AG04450 (cell line): ENCODE data around the gene GOLGA6L7. TPM values are rescaled to one million over a fixed set of nuclear protein-coding genes. Genes with fewer than 3 reads are reported as not detected.
"Not testable (repeated sequence)": the region's sequence is repeated elsewhere in the genome, so short reads cannot be mapped to it uniquely, and the experiment has no call there.

Experiments used
- CTCF ChIA-PET: fragments of 300-600, 350-600 bp; formaldehyde crosslinking; extraction: SDS; loops from one replicate; lab custom pipeline; 2022; ENCODE audit warnings: antibody characterized with exemption, inconsistent platforms; lab: Charles Lee
- POLR2A ChIA-PET: fragments of 350-600 bp; formaldehyde crosslinking; extraction: SDS; loops from one replicate; lab custom pipeline; 2021; ENCODE audit warnings: antibody characterized with exemption, inconsistent platforms; lab: Yijun Ruan, JAX
- DNase-seq: peaks from one replicate; pipeline ENCODE4 v3.0.0-alpha.2; 2011; ENCODE audit warnings: low read depth, low spot score
- H3K27ac ChIP-seq: one replicate; pipeline ENCODE4 v1.5.1; 2012; ENCODE audit warnings: low read depth, low read length, control low read depth
- H3K27me3 ChIP-seq: one replicate; pipeline ENCODE4 v1.6.0; 2012; ENCODE audit warnings: low read length; ENCODE audit not compliant: control insufficient read depth, insufficient read depth
- H3K4me3 ChIP-seq: 2 replicates; pipeline ENCODE4 v1.5.1; 2011; ENCODE audit warnings: mild to moderate bottlenecking, low read depth, low read length, control low read depth
- H3K9me3 ChIP-seq: 2 replicates; pipeline ENCODE4 v1.5.1; 2012; ENCODE audit warnings: low read length; ENCODE audit not compliant: control insufficient read depth, insufficient read depth
- CTCF ChIP-seq: IDR thresholded peaks from 2 replicates; pipeline ENCODE4 v1.5.1; 2011; ENCODE audit warnings: low read depth, low read length, control low read depth, inconsistent platforms
- polyA minus RNA-seq: library from RNA; depleted of rRNA, polyadenylated mRNA; stranded (reverse); fragments of >200 nt; gene quantifications from 2 replicates; pipeline ENCODE4 v1.2.3, GENCODE V29; 2011; rRNA and poly(A)+ RNA removed
- polyA plus RNA-seq: library from polyadenylated mRNA; depleted of rRNA; stranded (reverse); fragments of >200 nt; gene quantifications from 2 replicates; pipeline ENCODE4 v1.2.3, GENCODE V29; 2011; rRNA removed

The GOLGA6L7 gene
- polyA plus RNA-seq (not detected in 2 replicates), polyA minus RNA-seq (not detected in 2 replicates)

- H3K4me3 ChIP-seq, H3K27ac ChIP-seq, DNase-seq, CTCF ChIA-PET, H3K9me3 ChIP-seq, POLR2A ChIA-PET, H3K27me3 ChIP-seq: not testable (repeated sequence)
These were observed at the start of gene GOLGA6L7 for GRCh38 chr15:28848521-28848920. GOLGA6L7 (minus strand) TSS chr15:28848644; CDS start chr15:28848549, 95 bp downstream.

- CTCF ChIA-PET: interaction anchor here (0.7 to 1.6 kb wide), 3 partner anchors 13 to 206 kb away, joined by 3 to 4 read pairs (median 4); no protein-coding TSS in a partner anchor
- DNase-seq: no peak
- POLR2A ChIA-PET: no interaction called here
- Histone ChIP-seq H3K27me3 (no peaks in the 10 kb centered on the region), H3K9me3 (peaks cover 7% of the 10 kb centered on the region), H3K4me3 (no peak overlapping the region), H3K27ac (no peak overlapping the region)
- no peak for TF ChIP-seq CTCF
These were observed 49.6 kb upstream of the GOLGA6L7 start for GRCh38 chr15:28897861-28898585.

- peak overlapping the region; percentile 69 for H3K27ac ChIP-seq
- no peak for TF ChIP-seq CTCF
- peak; percentile 67 for DNase-seq
- peaks cover 7% of the 10 kb centered on the region for H3K9me3 ChIP-seq
- ChIA-PET CTCF (interaction anchor here (0.8 kb wide), 1 partner anchor 207 kb away, joined by 3 read pairs; no protein-coding TSS in a partner anchor), POLR2A (interaction anchor here (0.6 to 0.7 kb wide), 3 partner anchors 71 to 212 kb away, joined by 3 to 7 read pairs (median 3); no protein-coding TSS in a partner anchor)
- no peaks in the 10 kb centered on the region for H3K27me3 ChIP-seq
- no peak overlapping the region for H3K4me3 ChIP-seq
These were observed 48.5 kb upstream of the GOLGA6L7 start for GRCh38 chr15:28896951-28897350.

GRCh38 chr15:28895566-28895965 lies 47.1 kb upstream of the GOLGA6L7 start:
- Histone ChIP-seq H3K9me3 (peaks cover 7% of the 10 kb centered on the region), H3K27ac (no peak overlapping the region), H3K4me3 (no peak overlapping the region), H3K27me3 (no peaks in the 10 kb centered on the region)
- POLR2A ChIA-PET: no interaction called here
- no peak for DNase-seq
- no peak for TF ChIP-seq CTCF
- CTCF ChIA-PET: interaction anchor here (0.9 kb wide), 1 partner anchor 194 kb away, joined by 4 read pairs; no protein-coding TSS in a partner anchor

- no peak for TF ChIP-seq CTCF
- CTCF ChIA-PET: no interaction called here
- POLR2A ChIA-PET: no interaction called here
These were observed 46.7 kb upstream of the GOLGA6L7 start for GRCh38 chr15:28895146-28895545.

More at GRCh38 chr15:28895146-28895545, 46.7 kb upstream of the GOLGA6L7 start:
- no peak overlapping the region for H3K4me3 ChIP-seq
- DNase-seq: no peak
- H3K27ac ChIP-seq: no peak overlapping the region
- H3K9me3 ChIP-seq: peaks cover 7% of the 10 kb centered on the region
- no peaks in the 10 kb centered on the region for H3K27me3 ChIP-seq
